Inflammatory macrophage treated with lipopolysaccharide for 1 hour (primary cell): Measurements from ENCODE around the gene WNK2.
"Not testable (repeated sequence)": the region's sequence is repeated elsewhere in the genome, so short reads cannot be mapped to it uniquely, and the experiment has no call there.

Source experiments
- DNase-seq, 2 donors: peaks; one replicate each; pipeline ENCODE4 v3.0.0-alpha.2; 2020 to 2022

The WNK2 gene

GRCh38 chr9:93238953-93239925 lies 55.3 kb downstream of the WNK2 start:
- no peak for DNase-seq

GRCh38 chr9:93240891-93241334 lies 57.0 kb downstream of the WNK2 start:
- DNase-seq = no peak

- DNase-seq = no peak
Observed at GRCh38 chr9:93243112-93243511, 59.2 kb downstream of the WNK2 start.

- DNase-seq = no peak
Observed at GRCh38 chr9:93244101-93244500, 60.2 kb downstream of the WNK2 start.

- no peak for DNase-seq
Observed at GRCh38 chr9:93244510-93245436, 60.8 kb downstream of the WNK2 start.

GRCh38 chr9:93245437-93245970 lies 61.6 kb downstream of the WNK2 start:
- no peak for DNase-seq

- DNase-seq = no peak
Observed at GRCh38 chr9:93246111-93246510, 62.2 kb downstream of the WNK2 start.

- no peak for DNase-seq
Observed at GRCh38 chr9:93246526-93246925, 62.6 kb downstream of the WNK2 start.

GRCh38 chr9:93247099-93247865 lies 63.3 kb downstream of the WNK2 start:
- DNase-seq = no peak

- no peak for DNase-seq
Observed at GRCh38 chr9:93247892-93248291, 64.0 kb downstream of the WNK2 start.

GRCh38 chr9:93248386-93249040 lies 64.6 kb downstream of the WNK2 start:
- no peak for DNase-seq

GRCh38 chr9:93250185-93250584 lies 66.2 kb downstream of the WNK2 start:
- no peak for DNase-seq

- DNase-seq = not testable (repeated sequence)
Observed at GRCh38 chr9:93251309-93251708, 67.4 kb downstream of the WNK2 start.

- DNase-seq = no peak
Observed at GRCh38 chr9:93252116-93252780, 68.3 kb downstream of the WNK2 start.

GRCh38 chr9:93252781-93253530 lies 69.0 kb downstream of the WNK2 start:
- DNase-seq = no peak

- DNase-seq = no peak
Observed at GRCh38 chr9:93253633-93254032, 69.7 kb downstream of the WNK2 start.

GRCh38 chr9:93254061-93254481 lies 70.1 kb downstream of the WNK2 start:
- no peak for DNase-seq

- no peak for DNase-seq
Observed at GRCh38 chr9:93254806-93255493, 71.0 kb downstream of the WNK2 start.

GRCh38 chr9:93255494-93255867 lies 71.5 kb downstream of the WNK2 start:
- no peak for DNase-seq
